ENCODE data around the gene TBC1D21. TPM values are rescaled to one million over a fixed set of nuclear protein-coding genes. Genes with fewer than 3 reads are reported as not detected.

The TBC1D21 gene
- total and polyA plus RNA-seq, 9 of the 15 experiments (the other 6 are each of a cell fraction or from before 2014, with no cell fraction given) = not detected

DNA sequence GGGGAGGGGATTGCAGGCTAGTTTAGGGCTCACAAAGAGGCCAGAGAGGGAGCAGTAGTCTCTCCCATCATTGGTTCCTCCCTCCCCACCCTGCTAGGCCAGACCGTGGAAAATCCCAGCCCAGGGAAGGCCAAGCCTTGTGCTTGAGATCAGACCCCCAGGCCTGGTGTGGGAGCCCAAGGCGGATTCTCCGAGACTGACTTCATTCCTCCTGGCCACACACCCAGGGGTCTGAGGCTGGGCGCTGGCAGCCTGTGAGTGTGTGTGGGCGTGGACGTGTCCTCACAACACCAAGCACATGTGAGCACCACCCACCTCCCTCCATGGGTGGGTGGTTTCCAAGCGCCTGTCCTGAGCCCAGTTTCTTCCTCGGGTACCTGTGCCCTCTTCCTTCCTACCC is 57.0 kb downstream of the TBC1D21 start:
- no peak for TF ChIP-seq ZSCAN29 (IDR thresholded peaks at IDR 0.05)
- TF ChIP-seq FOXP1 (CRISPR knock-in tag; IDR thresholded peaks at IDR 0.05) = no peak
- TF ChIP-seq KDM4B (IDR thresholded peaks at IDR 0.05; ENCODE audit: borderline replicate concordance in 2 of 2, low read depth in 1 of 2) = no peak
- no peak for TF ChIP-seq NFIC (IDR thresholded peaks at IDR 0.05)
- TF ChIP-seq, protein P1, sequence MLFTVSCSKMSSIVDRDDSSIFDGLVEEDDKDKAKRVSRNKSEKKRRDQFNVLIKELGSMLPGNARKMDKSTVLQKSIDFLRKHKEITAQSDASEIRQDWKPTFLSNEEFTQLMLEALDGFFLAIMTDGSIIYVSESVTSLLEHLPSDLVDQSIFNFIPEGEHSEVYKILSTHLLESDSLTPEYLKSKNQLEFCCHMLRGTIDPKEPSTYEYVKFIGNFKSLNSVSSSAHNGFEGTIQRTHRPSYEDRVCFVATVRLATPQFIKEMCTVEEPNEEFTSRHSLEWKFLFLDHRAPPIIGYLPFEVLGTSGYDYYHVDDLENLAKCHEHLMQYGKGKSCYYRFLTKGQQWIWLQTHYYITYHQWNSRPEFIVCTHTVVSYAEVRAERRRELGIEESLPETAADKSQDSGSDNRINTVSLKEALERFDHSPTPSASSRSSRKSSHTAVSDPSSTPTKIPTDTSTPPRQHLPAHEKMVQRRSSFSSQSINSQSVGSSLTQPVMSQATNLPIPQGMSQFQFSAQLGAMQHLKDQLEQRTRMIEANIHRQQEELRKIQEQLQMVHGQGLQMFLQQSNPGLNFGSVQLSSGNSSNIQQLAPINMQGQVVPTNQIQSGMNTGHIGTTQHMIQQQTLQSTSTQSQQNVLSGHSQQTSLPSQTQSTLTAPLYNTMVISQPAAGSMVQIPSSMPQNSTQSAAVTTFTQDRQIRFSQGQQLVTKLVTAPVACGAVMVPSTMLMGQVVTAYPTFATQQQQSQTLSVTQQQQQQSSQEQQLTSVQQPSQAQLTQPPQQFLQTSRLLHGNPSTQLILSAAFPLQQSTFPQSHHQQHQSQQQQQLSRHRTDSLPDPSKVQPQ (CRISPR knock-in tag; IDR thresholded peaks at IDR 0.05; ENCODE audit: borderline replicate concordance) = no peak
- TF ChIP-seq DDX20 (tag; IDR thresholded peaks at IDR 0.05; ENCODE audit: low read depth) = no peak
- no peak for TF ChIP-seq CCAR2 (IDR thresholded peaks at IDR 0.05; ENCODE audit: low read depth, low read length)
- no peak for TF ChIP-seq TCF7 (IDR thresholded peaks at IDR 0.05; ENCODE audit: borderline replicate concordance)
- no peak for TF ChIP-seq MIER1 (IDR thresholded peaks at IDR 0.05; ENCODE audit: low read depth)
- TF ChIP-seq PURB (CRISPR knock-in tag; IDR thresholded peaks at IDR 0.05; ENCODE audit: low read depth) = no peak
- no peak for TF ChIP-seq PHF8 (IDR thresholded peaks at IDR 0.05; ENCODE audit: borderline replicate concordance, low read length)
- TF ChIP-seq NR2C1 (IDR thresholded peaks at IDR 0.05) = no peak
- TF ChIP-seq NR2C1 (tag; IDR thresholded peaks at IDR 0.05) = no peak
- DNase-seq (ENCODE audit: extremely low read depth in 1 of 4, low spot score in 3 of 4) (no peak), ATAC-seq (no peak), FAIRE-seq (no peak)
- peaks cover 4 to 22% of the 10 kb centered on the region in 2 experiments; a peak in 3 of 5 replicates for H3K4me1 ChIP-seq (replicated peaks in 1 of 2; ENCODE audit: control insufficient read depth in 2 of 2, insufficient read depth in 2 of 2, low read length in 2 of 2)
- H3K27ac ChIP-seq (ENCODE audit: extremely low read depth, low read depth, low read length) = no peak overlapping the region
- H3K79me2 ChIP-seq (ENCODE audit: control insufficient read depth, insufficient read depth, low read length) = no peaks in the 10 kb centered on the region
- H3K27me3 ChIP-seq (ENCODE audit: control insufficient read depth in 2 of 2, insufficient read depth in 2 of 2, low read length in 2 of 2) = peaks cover 6 to 60% of the 10 kb centered on the region in 2 experiments; a peak in 4 of 5 replicates
- no TSS peak for BruUV-seq (replicated peaks)
- H3K4me2 ChIP-seq (ENCODE audit: insufficient read depth, low read length) = no peak overlapping the region
- 0 out of 2 replicates have a peak, but pooled peaks cover 3% of the 10 kb centered on the region for H4K20me1 ChIP-seq (replicated peaks; ENCODE audit: control insufficient read depth, insufficient read depth, low read length)
- in situ Hi-C loops (cut with MboI) = no loop called here
- CTCF ChIA-PET (ENCODE audit: low intra/inter-chr PET ratio) = no interaction called here
- POLR2A ChIA-PET = interaction anchor here (0.6 kb wide), 1 partner anchor 25 kb away, joined by 3 read pairs; no protein-coding TSS in a partner anchor
- H3K9me3 ChIP-seq (replicated peaks; ENCODE audit: control insufficient read depth, insufficient read depth, low read depth, low read length) = no peaks in the 10 kb centered on the region
- H3K9me1 ChIP-seq (ENCODE audit: control insufficient read depth, insufficient read depth, low read length) = no peaks in the 10 kb centered on the region
- WGBS (ENCODE audit: insufficient coverage, low coverage, missing lambda C conversion rate) = 2% methylated on average over 7 of the region's 8 CpGs
- 0 out of 4 replicates have a peak overlapping the region, but pooled peaks of 1 of the 2 experiments have one; percentile 33 for H3K9ac ChIP-seq (ENCODE audit: insufficient read depth in 1 of 2, low read depth in 2 of 2, low read length in 2 of 2)
- intact Hi-C loops (cut with micrococcal nuclease) = no loop called here
- no peak overlapping the region for H3K4me3 ChIP-seq
- no peak overlapping the region for H2AFZ ChIP-seq (ENCODE audit: low read depth, low read length)
- H3K36me3 ChIP-seq (ENCODE audit: control insufficient read depth, insufficient read depth, low read length) = no peaks in the 10 kb centered on the region

Measured in K562 (cell line).